Esophagus muscularis mucosa (tissue), 4 donors: Measurements from ENCODE around the gene NT5DC3. TPM values are rescaled to one million over a fixed set of nuclear protein-coding genes. Genes with fewer than 3 reads are reported as not detected.
A peak's percentile ranks its signal among the peaks of the same experiment; 100 is the strongest.

Source experiments
- DNase-seq: peaks from one replicate; pipeline ENCODE4 v3.0.0-alpha.2; 2017; ENCODE audit errors: extremely low spot score
- H3K27ac ChIP-seq, 4 donors: fragments of 200-600 bp; sonication (generic); replicated peaks in 1 of 4; 1 replicate in 3 of 4; 2 replicates in 1 of 4; pipeline ENCODE4 v1.5.1; 2016 to 2019; ENCODE audit warnings: mild to moderate bottlenecking in 1 of 4
- H3K27me3 ChIP-seq, 4 donors: fragments of 200-600 bp; sonication (generic); one replicate each; pipeline versions ENCODE4 v1.5.1 to v1.6.0; 2016 to 2019
- H3K36me3 ChIP-seq, 4 donors: fragments of 200-600 bp; sonication (generic); one replicate each; pipeline ENCODE4 v1.5.1; 2016 to 2019
- H3K4me1 ChIP-seq, 4 donors: fragments of 200-600 bp; sonication (generic); one replicate each; pipeline ENCODE4 v1.5.1; 2016 to 2019
- H3K4me3 ChIP-seq, 4 donors: fragments of 200-600 bp; sonication (generic); 1 replicate in 2 of 4; 2 replicates in 2 of 4; pipeline ENCODE4 v1.5.1; 2016 to 2019; ENCODE audit warnings: mild to moderate bottlenecking in 4 of 4, moderate library complexity in 1 of 4
- H3K9me3 ChIP-seq, 4 donors: fragments of 200-600 bp; sonication (generic); 1 replicate in 3 of 4; 2 replicates in 1 of 4; pipeline ENCODE4 v1.5.1; 2016 to 2019
- CTCF ChIP-seq, 3 experiments: fragments of 200-600 bp in 2 of 3; fragments of 450-650 bp in 1 of 3; sonication (generic) in 2 of 3; IDR thresholded peaks; one replicate each; pipeline ENCODE4 v1.5.1; 2017 to 2019; ENCODE audit warnings: antibody characterized with exemption in 3 of 3, mild to moderate bottlenecking in 2 of 3, moderate library complexity in 1 of 3
- EP300 ChIP-seq: sonication (generic); formaldehyde crosslinking; IDR thresholded peaks from one replicate; pipeline ENCODE4 v1.6.1; 2017; ENCODE audit warnings: antibody characterized with exemption
- POLR2A ChIP-seq: fragments of 450-650 bp; IDR thresholded peaks from one replicate; pipeline ENCODE4 v1.6.1; 2017; ENCODE audit warnings: antibody characterized with exemption, moderate library complexity, mild to moderate bottlenecking, low read depth
- POLR2AphosphoS5 ChIP-seq, 2 donors: sonication (generic); formaldehyde crosslinking; IDR thresholded peaks; one replicate each; pipeline ENCODE4 v1.6.1; 2017; ENCODE audit warnings: antibody characterized with exemption in 2 of 2
- WGBS: methylation state at CpG from one replicate; pipeline ENCODE4 v1.1.5; 2018; 5-methylcytosine and 5-hydroxymethylcytosine counted together
- intact Hi-C: fragments of 100-400 bp; cut with DNase I; formaldehyde crosslinking; loops from one replicate; pipeline ENCODE4 v1.15.1; 2023
- total RNA-seq, 4 donors: library from RNA; depleted of rRNA; stranded (reverse); fragments of >200 nt; gene quantifications; one replicate each; pipeline versions ENCODE4 v1.1.0 to v1.2.1, GENCODE V29; 2016

Gene NT5DC3
- total RNA-seq, 4 donors from 2014 or later = 169 to 275 (median 195) TPM

- TF ChIP-seq POLR2AphosphoS5 (IDR thresholded peaks at IDR 0.05) (no peak), POLR2A (no peak), CTCF (IDR thresholded peaks at IDR 0.05) (no peak), EP300 (no peak)
- intact Hi-C loops = no loop called here
- H3K4me3 ChIP-seq = no peak overlapping the region
- no peaks in the 10 kb centered on the region for H3K9me3 ChIP-seq
- peaks cover 0 to 28% (median 13%) of the 10 kb centered on the region in 4 donors for H3K4me1 ChIP-seq
- no peaks in the 10 kb centered on the region for H3K27me3 ChIP-seq
- DNase-seq = no peak
- 58% methylated on average over 3 of the region's 3 CpGs for WGBS
- H3K36me3 ChIP-seq = peaks cover 9 to 98% (median 73%) of the 10 kb centered on the region in 4 donors
- H3K27ac ChIP-seq = peak overlapping the region in 1 of 4 donors; percentile 6
Observed at GRCh38 chr12:103793046-103793445, 48.0 kb downstream of the NT5DC3 start.

- Histone ChIP-seq H3K27me3 (no peaks in the 10 kb centered on the region), H3K4me1 (peaks cover 0 to 19% (median 7%) of the 10 kb centered on the region in 4 donors), H3K4me3 (no peak overlapping the region), H3K27ac (peak overlapping the region in 2 of 4 donors; percentile 23 to 35), H3K9me3 (no peaks in the 10 kb centered on the region), H3K36me3 (peaks cover 9 to 98% (median 66%) of the 10 kb centered on the region in 4 donors)
- intact Hi-C loops = no loop called here
- 87% methylated on average over 10 of the region's 10 CpGs for WGBS
- no peak for DNase-seq
- TF ChIP-seq POLR2AphosphoS5 (IDR thresholded peaks at IDR 0.05) (peak in 1 of 2 donors; percentile 33), CTCF (IDR thresholded peaks at IDR 0.05) (peak in 1 of 3 experiments; percentile 3), EP300 (no peak)
Observed at GRCh38 chr12:103791350-103791920, 49.6 kb downstream of the NT5DC3 start.

GRCh38 chr12:103786201-103786600, 54.8 kb downstream of the NT5DC3 start:
- Histone ChIP-seq H3K9me3 (no peaks in the 10 kb centered on the region), H3K27me3 (no peaks in the 10 kb centered on the region), H3K27ac (peak overlapping the region in 1 of 4 donors; percentile 33), H3K36me3 (peaks cover 5 to 96% (median 67%) of the 10 kb centered on the region in 4 donors), H3K4me3 (no peak overlapping the region), H3K4me1 (peaks cover 0 to 3% (median 0%) of the 10 kb centered on the region in 4 donors)
- TF ChIP-seq POLR2A (no peak), CTCF (IDR thresholded peaks at IDR 0.05) (no peak), POLR2AphosphoS5 (IDR thresholded peaks at IDR 0.05) (peak in 1 of 2 donors; percentile 12), EP300 (no peak)
- intact Hi-C loops = no loop called here
- no peak for DNase-seq

- intact Hi-C loops = no loop called here
- no peak for DNase-seq
- WGBS = 71% methylated on average over 4 of the region's 4 CpGs
Observed at GRCh38 chr12:103785243-103786031, 55.6 kb downstream of the NT5DC3 start.

More at GRCh38 chr12:103785243-103786031, 55.6 kb downstream of the NT5DC3 start:
- H3K9me3 ChIP-seq = no peaks in the 10 kb centered on the region
- no peaks in the 10 kb centered on the region for H3K27me3 ChIP-seq
- no peak overlapping the region for H3K4me3 ChIP-seq
- TF ChIP-seq EP300 = no peak
- no peak for TF ChIP-seq POLR2A
- no peak for TF ChIP-seq CTCF (IDR thresholded peaks at IDR 0.05)
- TF ChIP-seq POLR2AphosphoS5 (IDR thresholded peaks at IDR 0.05) = peak in 1 of 2 donors; percentile 6
- H3K4me1 ChIP-seq = peaks cover 0 to 3% (median 0%) of the 10 kb centered on the region in 4 donors
- peaks cover 5 to 96% (median 71%) of the 10 kb centered on the region in 4 donors for H3K36me3 ChIP-seq
- peak overlapping the region in 1 of 4 donors; percentile 33 for H3K27ac ChIP-seq
